ENCODE measurements around the gene SLC16A5. TPM values are rescaled to one million over a fixed set of nuclear protein-coding genes. Genes with fewer than 3 reads are reported as not detected.

SLC16A5 gene
- total and polyA plus RNA-seq, 10 of the 15 experiments (the other 5 are each of a cell fraction or from before 2014, with no cell fraction given), result 0.03 to 3.1 (median 0.96) TPM

DNA sequence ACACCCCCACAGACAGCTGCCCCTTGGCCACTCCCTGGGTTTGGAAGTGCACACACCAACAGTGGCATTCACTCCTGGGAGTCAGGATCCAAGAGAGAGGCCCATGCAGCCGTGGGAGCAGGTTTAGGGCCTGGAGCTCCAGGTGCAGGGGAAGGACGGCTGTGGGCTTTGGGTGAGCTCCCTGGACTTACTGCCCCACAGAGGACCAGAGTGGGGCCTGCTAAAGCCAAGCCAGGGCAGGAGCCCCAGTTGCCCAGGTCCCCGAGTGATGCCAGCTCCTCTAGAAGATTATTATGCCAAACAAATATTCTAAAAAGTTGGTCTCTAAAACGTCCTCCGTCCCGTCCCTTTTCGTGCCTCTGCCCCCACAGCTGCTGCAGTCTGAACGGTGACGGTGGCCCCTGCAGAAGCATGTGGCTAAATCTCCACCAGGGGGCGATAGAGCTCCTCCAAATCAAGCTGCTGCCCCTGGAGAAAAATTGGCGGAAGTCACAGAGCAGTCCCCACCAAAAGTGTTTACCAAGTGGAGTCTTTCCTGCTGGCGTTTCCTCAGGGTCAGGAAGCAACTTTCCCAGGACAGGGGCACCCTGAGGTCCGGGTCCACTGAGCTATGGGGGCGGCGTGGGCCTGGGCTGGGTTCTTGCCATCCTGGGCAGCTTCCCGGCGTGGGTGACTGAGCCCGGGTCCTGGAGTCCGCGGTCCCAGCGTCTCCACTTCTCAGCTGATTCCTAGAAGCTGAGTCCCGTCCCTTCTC lies 26.2 kb downstream of the SLC16A5 start (continued):
- TF ChIP-seq SPI1 (IDR thresholded peaks at IDR 0.05; ENCODE audit: borderline replicate concordance, insufficient read depth, low read depth, low read length) (peak; percentile 35; the same call in 1 of the 2 replicates), EP300 (IDR thresholded peaks at IDR 0.05; ENCODE audit: borderline replicate concordance in 1 of 2, control insufficient read depth in 1 of 2, low read depth in 2 of 2, low read length in 2 of 2) (no peak), NBN (IDR thresholded peaks at IDR 0.05) (0 out of 2 replicates have a peak, but pooled peaks have one; percentile 55), NR2C1 (IDR thresholded peaks at IDR 0.05) (no peak), HCFC1 (IDR thresholded peaks at IDR 0.05; ENCODE audit: low read length) (no peak), TCF12 (IDR thresholded peaks at IDR 0.05; ENCODE audit: low read depth, low read length) (0 out of 2 replicates have a peak, but pooled peaks have one; percentile 26), CBX5 (IDR thresholded peaks at IDR 0.05; ENCODE audit: low read depth) (no peak), ZNF622 (IDR thresholded peaks at IDR 0.05) (no peak), ATF7 (IDR thresholded peaks at IDR 0.05; ENCODE audit: low read depth) (no peak), MTA3 (IDR thresholded peaks at IDR 0.05; ENCODE audit: borderline replicate concordance, low read length) (no peak), FOXM1 (IDR thresholded peaks at IDR 0.05; ENCODE audit: low read depth, low read length) (no peak), CREM (IDR thresholded peaks at IDR 0.05; ENCODE audit: low read depth) (no peak), ATF2 (IDR thresholded peaks at IDR 0.05; ENCODE audit: low read length) (no peak), EZH2 (IDR thresholded peaks at IDR 0.05; ENCODE audit: borderline replicate concordance, control insufficient read depth, low read depth, low read length) (no peak), CBX3 (IDR thresholded peaks at IDR 0.05; ENCODE audit: borderline replicate concordance, low read depth) (no peak), SREBF1 (IDR thresholded peaks at IDR 0.05; ENCODE audit: low read length) (no peak), ZNF274 (IDR thresholded peaks at IDR 0.05; ENCODE audit: insufficient read depth, insufficient read length) (no peak), ZNF24 (IDR thresholded peaks at IDR 0.05) (no peak), NFXL1 (IDR thresholded peaks at IDR 0.05; ENCODE audit: borderline replicate concordance) (no peak)
- TF ChIP-seq, protein P1, sequence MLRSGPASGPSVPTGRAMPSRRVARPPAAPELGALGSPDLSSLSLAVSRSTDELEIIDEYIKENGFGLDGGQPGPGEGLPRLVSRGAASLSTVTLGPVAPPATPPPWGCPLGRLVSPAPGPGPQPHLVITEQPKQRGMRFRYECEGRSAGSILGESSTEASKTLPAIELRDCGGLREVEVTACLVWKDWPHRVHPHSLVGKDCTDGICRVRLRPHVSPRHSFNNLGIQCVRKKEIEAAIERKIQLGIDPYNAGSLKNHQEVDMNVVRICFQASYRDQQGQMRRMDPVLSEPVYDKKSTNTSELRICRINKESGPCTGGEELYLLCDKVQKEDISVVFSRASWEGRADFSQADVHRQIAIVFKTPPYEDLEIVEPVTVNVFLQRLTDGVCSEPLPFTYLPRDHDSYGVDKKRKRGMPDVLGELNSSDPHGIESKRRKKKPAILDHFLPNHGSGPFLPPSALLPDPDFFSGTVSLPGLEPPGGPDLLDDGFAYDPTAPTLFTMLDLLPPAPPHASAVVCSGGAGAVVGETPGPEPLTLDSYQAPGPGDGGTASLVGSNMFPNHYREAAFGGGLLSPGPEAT (IDR thresholded peaks at IDR 0.05; ENCODE audit: low read depth), result no peak
- TF ChIP-seq, protein P2, sequence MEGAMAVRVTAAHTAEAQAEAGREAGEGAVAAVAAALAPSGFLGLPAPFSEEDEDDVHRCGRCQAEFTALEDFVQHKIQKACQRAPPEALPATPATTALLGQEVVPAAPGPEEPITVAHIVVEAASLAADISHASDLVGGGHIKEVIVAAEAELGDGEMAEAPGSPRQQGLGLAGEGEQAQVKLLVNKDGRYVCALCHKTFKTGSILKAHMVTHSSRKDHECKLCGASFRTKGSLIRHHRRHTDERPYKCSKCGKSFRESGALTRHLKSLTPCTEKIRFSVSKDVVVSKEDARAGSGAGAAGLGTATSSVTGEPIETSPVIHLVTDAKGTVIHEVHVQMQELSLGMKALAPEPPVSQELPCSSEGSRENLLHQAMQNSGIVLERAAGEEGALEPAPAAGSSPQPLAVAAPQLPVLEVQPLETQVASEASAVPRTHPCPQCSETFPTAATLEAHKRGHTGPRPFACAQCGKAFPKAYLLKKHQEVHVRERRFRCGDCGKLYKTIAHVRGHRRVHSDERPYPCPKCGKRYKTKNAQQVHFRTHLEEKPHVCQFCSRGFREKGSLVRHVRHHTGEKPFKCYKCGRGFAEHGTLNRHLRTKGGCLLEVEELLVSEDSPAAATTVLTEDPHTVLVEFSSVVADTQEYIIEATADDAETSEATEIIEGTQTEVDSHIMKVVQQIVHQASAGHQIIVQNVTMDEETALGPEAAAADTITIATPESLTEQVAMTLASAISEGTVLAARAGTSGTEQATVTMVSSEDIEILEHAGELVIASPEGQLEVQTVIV (IDR thresholded peaks at IDR 0.05; ENCODE audit: borderline replicate concordance, partially characterized antibody), result no peak
- TF ChIP-seq, protein P3, sequence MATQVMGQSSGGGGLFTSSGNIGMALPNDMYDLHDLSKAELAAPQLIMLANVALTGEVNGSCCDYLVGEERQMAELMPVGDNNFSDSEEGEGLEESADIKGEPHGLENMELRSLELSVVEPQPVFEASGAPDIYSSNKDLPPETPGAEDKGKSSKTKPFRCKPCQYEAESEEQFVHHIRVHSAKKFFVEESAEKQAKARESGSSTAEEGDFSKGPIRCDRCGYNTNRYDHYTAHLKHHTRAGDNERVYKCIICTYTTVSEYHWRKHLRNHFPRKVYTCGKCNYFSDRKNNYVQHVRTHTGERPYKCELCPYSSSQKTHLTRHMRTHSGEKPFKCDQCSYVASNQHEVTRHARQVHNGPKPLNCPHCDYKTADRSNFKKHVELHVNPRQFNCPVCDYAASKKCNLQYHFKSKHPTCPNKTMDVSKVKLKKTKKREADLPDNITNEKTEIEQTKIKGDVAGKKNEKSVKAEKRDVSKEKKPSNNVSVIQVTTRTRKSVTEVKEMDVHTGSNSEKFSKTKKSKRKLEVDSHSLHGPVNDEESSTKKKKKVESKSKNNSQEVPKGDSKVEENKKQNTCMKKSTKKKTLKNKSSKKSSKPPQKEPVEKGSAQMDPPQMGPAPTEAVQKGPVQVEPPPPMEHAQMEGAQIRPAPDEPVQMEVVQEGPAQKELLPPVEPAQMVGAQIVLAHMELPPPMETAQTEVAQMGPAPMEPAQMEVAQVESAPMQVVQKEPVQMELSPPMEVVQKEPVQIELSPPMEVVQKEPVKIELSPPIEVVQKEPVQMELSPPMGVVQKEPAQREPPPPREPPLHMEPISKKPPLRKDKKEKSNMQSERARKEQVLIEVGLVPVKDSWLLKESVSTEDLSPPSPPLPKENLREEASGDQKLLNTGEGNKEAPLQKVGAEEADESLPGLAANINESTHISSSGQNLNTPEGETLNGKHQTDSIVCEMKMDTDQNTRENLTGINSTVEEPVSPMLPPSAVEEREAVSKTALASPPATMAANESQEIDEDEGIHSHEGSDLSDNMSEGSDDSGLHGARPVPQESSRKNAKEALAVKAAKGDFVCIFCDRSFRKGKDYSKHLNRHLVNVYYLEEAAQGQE (IDR thresholded peaks at IDR 0.05; ENCODE audit: low read depth, low read length), result no peak
